Activated T-helper 1 cell treated with anti-CD3 and anti-CD28 coated beads, Interleukin-12 subunit alpha, Interleukin-12 subunit beta, Interleukin-2, Interleukin-4 antibody, amounts not matched to agents 30 ng/mL and 10 ng/mL and 1 ng/mL, durations not matched to agents 14 hours and 24 hours and 36 hours (primary cell): ENCODE measurements around the gene PDSS2. TPM values are rescaled to one million over a fixed set of nuclear protein-coding genes. Genes with fewer than 3 reads are reported as not detected.
"Not testable (repeated sequence)": the region's sequence is repeated elsewhere in the genome, so short reads cannot be mapped to it uniquely, and the experiment has no call there.

ENCODE experiments used
- DNase-seq: peaks from one replicate; pipeline ENCODE4 v3.0.0; 2021; ENCODE audit warnings: low spot score
- H3K27ac Mint-ChIP-seq: one replicate; pipeline ENCODE4 v1.8.0; 2021; ENCODE audit warnings: mild to moderate bottlenecking, mixed read lengths
- H3K27me3 Mint-ChIP-seq: one replicate; pipeline ENCODE4 v1.8.0; 2022; ENCODE audit warnings: mild to moderate bottlenecking, moderate library complexity, mixed read lengths; ENCODE audit not compliant: insufficient read depth
- H3K36me3 Mint-ChIP-seq: one replicate; pipeline ENCODE4 v1.8.0; 2021; ENCODE audit warnings: low read depth, mixed read lengths
- H3K4me1 Mint-ChIP-seq: one replicate; pipeline ENCODE4 v1.8.0; 2021; ENCODE audit warnings: low read depth, mixed read lengths
- H3K4me3 Mint-ChIP-seq: one replicate; pipeline ENCODE4 v1.8.0; 2021; ENCODE audit warnings: mild to moderate bottlenecking, moderate library complexity, mixed read lengths
- H3K9me3 Mint-ChIP-seq: one replicate; pipeline ENCODE4 v1.8.0; 2021; ENCODE audit warnings: mixed read lengths
- intact Hi-C: fragments of 100-400 bp; cut with micrococcal nuclease; formaldehyde crosslinking; loops from one replicate; pipeline ENCODE4 v1.15.1; 2024
- total RNA-seq: library from RNA; stranded (reverse); gene quantifications from 2 replicates; pipeline ENCODE4 v1.2.3, GENCODE V29; 2022

Gene PDSS2
- total RNA-seq, 1 donor from 2014 or later, result 11.8 TPM

DNA sequence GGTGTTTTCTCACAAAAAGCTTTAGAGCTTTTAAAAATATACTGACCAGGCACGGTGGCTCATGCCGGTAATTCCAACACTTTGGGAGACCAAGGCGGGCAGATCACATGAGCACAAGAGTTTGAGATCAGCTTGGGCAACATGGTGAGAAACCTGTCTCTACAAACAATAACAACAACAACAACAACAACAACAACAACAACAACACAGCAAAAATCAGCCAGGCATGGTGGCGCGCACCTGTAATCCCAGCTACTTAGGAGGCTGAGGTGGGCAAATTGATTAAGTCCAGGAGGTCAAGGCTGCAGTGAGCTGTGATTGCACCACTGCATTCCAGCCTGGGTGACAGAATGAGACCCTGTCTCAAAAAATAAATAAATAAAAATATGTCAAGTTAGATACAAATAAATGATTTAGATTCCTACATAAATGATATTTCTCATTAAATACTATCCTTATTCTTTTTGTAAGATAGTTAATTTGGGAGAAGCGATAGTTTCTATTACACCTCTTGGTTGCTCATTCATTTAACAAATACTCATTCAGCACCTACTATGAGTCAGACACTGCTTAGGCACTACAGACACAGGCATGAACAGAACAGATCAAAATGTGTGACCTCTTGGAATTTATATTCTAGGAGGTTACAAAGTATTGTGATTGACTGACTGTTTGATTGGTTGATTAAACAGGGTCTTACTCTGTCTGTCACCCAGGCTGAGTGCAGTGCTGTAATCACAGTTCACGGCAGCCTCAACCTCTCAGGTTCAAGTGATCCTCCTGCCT lies 260.5 kb downstream of the PDSS2 start:
- Mint-ChIP-seq H3K36me3 (no peaks in the 10 kb centered on the region), H3K27ac (no peak overlapping the region), H3K9me3 (no peaks in the 10 kb centered on the region), H3K4me1 (no peaks in the 10 kb centered on the region), H3K4me3 (no peak overlapping the region), H3K27me3 (no peaks in the 10 kb centered on the region)
- no peak for DNase-seq
- intact Hi-C loops, result no loop called here

DNA sequence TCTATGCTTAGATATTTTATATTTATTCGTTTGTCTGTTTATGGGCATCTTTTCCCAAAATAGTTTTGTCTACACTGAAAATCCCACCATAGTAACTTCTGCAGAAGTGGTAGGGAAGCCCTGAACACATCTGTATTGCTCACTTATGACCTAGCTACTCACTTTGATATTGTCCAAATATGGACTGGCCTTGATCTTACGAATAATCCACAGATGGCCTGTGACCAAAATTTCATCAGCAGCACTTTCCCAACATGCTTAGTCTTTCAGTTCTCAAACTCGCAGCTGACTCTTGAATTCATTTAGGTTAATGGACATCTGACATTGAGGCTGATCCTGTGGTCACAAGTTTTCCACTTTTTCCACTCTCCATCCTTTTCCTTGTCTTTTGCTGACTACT lies 263.2 kb downstream of the PDSS2 start:
- Mint-ChIP-seq H3K27me3 (no peaks in the 10 kb centered on the region), H3K4me3 (no peak overlapping the region), H3K27ac (no peak overlapping the region), H3K36me3 (peaks cover 1% of the 10 kb centered on the region), H3K9me3 (no peaks in the 10 kb centered on the region), H3K4me1 (no peaks in the 10 kb centered on the region)
- no peak for DNase-seq
- intact Hi-C loops, result no loop called here

DNA sequence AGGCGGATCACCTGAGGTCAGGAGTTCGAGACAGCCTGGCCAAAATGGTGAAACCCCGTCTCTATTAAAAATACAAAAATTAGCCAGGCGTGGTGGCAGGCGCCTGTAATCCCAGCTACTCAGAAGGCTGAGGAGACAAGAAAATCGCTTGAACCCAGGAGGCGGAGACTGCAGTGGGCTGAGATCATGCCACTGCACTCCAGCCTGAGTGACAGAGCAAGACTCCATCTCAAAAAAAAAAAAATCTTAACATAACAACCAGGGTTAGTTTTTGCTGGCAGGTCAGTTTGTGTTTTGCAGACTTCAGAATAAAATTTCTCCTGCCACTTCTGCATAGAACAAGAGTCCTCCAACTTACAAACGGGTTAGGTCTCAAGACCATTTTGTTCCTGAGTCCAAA lies 264.6 kb downstream of the PDSS2 start:
- H3K4me1 Mint-ChIP-seq, H3K27ac Mint-ChIP-seq, H3K4me3 Mint-ChIP-seq, intact Hi-C loops, H3K27me3 Mint-ChIP-seq, DNase-seq, H3K36me3 Mint-ChIP-seq, H3K9me3 Mint-ChIP-seq: not testable (repeated sequence)

DNA sequence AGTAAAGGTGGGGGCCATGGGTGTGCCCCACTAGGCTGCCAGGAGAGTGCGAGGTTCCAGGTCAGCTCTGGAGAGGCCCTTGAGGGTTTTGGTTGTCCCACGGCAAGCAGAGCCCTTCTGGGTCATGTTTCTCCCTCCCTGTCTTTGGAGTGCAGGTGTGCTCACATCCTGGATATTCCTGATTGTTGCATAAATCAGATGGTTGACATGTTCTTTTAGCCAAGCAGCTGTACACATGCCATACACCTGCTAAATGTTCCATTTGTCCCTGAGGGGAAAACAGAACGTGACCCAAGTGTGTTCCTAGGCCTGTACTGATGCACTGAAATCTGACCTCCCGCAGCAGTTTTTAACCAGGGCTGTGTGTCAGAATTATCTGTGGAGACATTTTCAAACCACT lies 266.5 kb downstream of the PDSS2 start:
- Mint-ChIP-seq H3K27ac (no peak overlapping the region), H3K9me3 (no peaks in the 10 kb centered on the region), H3K27me3 (no peaks in the 10 kb centered on the region), H3K4me1 (no peaks in the 10 kb centered on the region), H3K36me3 (peaks cover 2% of the 10 kb centered on the region), H3K4me3 (no peak overlapping the region)
- DNase-seq, result no peak
- intact Hi-C loops, result no loop called here

DNA sequence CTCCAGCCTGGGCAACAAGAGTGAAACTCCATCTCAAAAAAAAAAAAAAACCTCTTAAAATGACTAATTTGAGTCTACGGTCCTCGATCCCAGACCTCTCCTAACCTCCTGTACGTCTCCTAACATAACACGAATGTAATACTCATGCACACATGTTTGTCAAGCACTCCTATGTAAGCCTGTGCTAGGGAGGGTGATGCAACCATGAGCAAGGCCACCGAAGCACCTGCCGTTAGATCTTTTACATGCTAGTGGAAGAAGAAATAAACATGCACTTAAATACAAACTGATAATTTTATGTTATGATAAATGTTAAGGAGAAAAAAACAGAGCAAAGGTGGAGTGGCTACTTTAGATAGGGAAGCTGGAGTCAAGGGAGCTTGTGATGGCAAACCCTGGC lies 271.7 kb downstream of the PDSS2 start:
- Mint-ChIP-seq H3K4me1 (no peaks in the 10 kb centered on the region), H3K27ac (no peak overlapping the region), H3K27me3 (no peaks in the 10 kb centered on the region), H3K4me3 (no peak overlapping the region), H3K36me3 (peaks cover 2% of the 10 kb centered on the region), H3K9me3 (no peaks in the 10 kb centered on the region)
- intact Hi-C loops, result no loop called here
- DNase-seq, result no peak

DNA sequence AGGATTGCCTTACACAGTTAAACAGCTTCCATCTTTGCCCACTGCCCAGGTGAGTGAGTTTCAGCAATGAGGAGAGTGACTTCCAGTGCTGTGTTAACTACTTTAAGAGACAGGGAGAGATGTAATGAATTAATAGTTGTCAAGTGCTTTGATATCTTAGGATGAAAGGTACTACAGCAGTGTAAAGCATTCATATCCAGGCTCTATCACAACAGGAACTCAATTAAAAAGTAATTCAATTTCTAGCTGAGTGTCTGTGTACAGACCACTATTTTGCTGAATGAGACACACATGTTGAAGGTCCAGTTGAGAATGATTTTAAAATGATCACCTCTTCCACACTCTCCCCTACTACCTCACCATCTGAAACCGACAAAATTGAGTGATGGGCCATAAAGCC lies 273.3 kb downstream of the PDSS2 start:
- no peaks in the 10 kb centered on the region for H3K9me3 Mint-ChIP-seq
- no peaks in the 10 kb centered on the region for H3K27me3 Mint-ChIP-seq
- DNase-seq, result no peak
- H3K4me3 Mint-ChIP-seq, result no peak overlapping the region
- H3K36me3 Mint-ChIP-seq, result peaks cover under 1% of the 10 kb centered on the region
- no peak overlapping the region for H3K27ac Mint-ChIP-seq
- intact Hi-C loops, result no loop called here
- no peaks in the 10 kb centered on the region for H3K4me1 Mint-ChIP-seq

DNA sequence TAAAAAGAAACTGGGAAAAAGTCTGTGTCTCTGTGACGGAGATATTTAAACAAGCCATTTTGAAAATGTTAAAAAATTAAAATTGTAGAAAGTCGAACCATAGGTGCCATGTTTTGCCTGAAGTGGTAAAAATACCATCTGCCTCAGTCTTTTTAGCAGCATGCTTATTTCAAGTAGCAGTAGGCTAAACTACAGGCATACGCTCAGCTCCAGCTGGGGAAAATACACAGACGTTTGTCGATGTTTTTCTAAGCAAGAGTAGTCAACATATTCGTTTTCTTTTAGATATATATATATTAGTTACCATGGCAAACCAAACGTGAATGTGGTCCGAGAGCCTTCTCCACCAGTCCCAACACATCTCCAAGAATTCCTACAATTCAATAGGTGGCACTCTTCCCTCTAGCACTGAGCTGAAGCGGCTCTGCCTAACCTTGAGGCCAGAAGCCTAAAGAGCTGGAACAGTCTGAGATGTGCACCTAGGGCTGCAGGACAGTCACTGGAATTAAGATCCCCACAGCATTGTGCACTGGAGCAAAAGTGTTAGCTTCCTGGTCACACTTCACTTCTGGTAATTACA lies 273.9 kb downstream of the PDSS2 start:
- Mint-ChIP-seq H3K4me1 (no peaks in the 10 kb centered on the region), H3K27ac (no peak overlapping the region), H3K4me3 (no peak overlapping the region), H3K9me3 (no peaks in the 10 kb centered on the region), H3K36me3 (no peaks in the 10 kb centered on the region), H3K27me3 (no peaks in the 10 kb centered on the region)
- intact Hi-C loops, result no loop called here
- DNase-seq, result no peak

DNA sequence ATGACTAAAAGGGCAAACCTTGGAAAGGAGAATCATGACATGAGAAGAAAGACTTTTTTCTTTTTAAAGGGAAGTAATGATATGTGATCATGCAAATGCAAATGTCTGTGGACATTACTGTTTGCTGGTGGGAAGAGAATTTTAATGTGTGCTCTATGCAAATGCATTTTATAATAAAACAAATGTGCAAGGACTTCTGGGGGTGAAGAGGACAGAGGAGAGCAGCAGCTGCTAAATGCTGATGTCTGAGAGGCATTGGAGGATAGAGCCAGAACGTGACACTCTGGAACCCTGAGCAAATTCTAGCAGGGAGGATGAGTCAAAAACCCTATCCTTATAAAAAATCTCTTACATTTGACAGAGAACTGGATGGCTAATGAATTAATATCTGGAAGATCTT lies 274.9 kb downstream of the PDSS2 start:
- H3K36me3 Mint-ChIP-seq, result no peaks in the 10 kb centered on the region

DNA sequence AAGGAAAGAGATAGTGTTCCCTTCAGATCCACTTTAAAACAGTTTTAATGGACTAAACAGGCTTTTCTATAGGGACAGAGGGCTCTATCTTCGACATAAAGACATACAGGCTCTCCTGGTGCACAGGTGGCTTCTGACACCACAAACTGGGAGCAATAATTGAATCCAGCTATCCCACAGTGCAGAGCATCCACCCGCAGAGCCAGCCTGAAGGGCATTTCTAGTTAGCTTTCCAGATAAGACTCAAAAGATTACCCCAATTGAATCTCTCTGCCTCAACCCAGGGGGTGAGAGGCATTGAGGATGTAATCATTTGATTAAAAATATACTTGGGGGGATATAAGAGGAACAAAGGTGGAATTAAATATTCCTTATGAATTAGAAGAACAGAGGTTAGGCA lies 279.3 kb downstream of the PDSS2 start:
- Mint-ChIP-seq H3K4me1 (no peaks in the 10 kb centered on the region), H3K36me3 (no peaks in the 10 kb centered on the region), H3K27me3 (no peaks in the 10 kb centered on the region), H3K27ac (no peak overlapping the region), H3K4me3 (no peak overlapping the region), H3K9me3 (no peaks in the 10 kb centered on the region)
- DNase-seq, result no peak
- intact Hi-C loops, result no loop called here

More for the DNA sequence above, 274.9 kb downstream of the PDSS2 start:
- Mint-ChIP-seq H3K27ac (no peak overlapping the region), H3K9me3 (no peaks in the 10 kb centered on the region), H3K4me1 (no peaks in the 10 kb centered on the region), H3K4me3 (no peak overlapping the region), H3K27me3 (no peaks in the 10 kb centered on the region)
- no peak for DNase-seq
- intact Hi-C loops, result no loop called here

DNA sequence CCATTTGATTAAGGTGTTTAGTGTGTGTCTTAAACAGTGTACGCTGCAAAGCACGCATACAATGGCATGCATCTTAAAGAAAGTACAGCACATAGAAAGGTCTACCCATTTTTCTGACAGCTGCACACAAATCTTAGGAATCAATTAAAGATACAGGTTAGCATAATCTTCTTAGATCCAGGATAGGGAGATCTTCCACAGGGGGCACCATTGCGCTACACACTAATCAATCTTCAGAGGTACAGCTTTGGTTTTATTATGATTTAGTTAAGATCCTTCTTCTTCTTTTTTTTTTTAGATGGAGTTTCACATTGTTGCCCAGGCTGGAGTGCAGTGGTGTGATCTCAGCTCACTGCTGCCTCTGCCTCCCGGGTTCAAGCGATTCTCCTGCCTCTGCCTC lies 280.4 kb downstream of the PDSS2 start:
- H3K27ac Mint-ChIP-seq, result no peak overlapping the region
- H3K9me3 Mint-ChIP-seq, result no peaks in the 10 kb centered on the region
- H3K4me1 Mint-ChIP-seq, result no peaks in the 10 kb centered on the region
- H3K27me3 Mint-ChIP-seq, result no peaks in the 10 kb centered on the region
- DNase-seq, result no peak
- no peaks in the 10 kb centered on the region for H3K36me3 Mint-ChIP-seq
- no peak overlapping the region for H3K4me3 Mint-ChIP-seq
- intact Hi-C loops, result no loop called here

DNA sequence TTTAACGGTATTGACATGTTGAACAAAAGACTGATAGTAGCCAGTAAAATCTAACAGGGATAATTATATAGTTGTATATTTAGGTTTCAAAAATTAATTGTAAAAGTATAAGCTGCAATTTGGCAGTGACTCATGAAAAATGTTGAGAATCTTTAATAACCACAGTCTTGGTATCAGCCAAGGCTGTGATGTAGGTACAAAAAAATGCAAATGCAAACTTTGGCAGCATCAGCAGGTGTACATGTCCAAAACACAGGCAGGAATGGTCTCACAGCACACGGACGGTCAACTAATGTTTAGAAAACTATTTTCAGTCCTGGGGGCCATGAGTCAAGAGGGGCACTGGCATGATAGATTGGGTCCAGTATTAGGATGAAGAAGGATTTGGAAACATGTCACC lies 285.6 kb downstream of the PDSS2 start:
- Mint-ChIP-seq H3K4me1 (no peaks in the 10 kb centered on the region), H3K27me3 (no peaks in the 10 kb centered on the region), H3K9me3 (no peaks in the 10 kb centered on the region), H3K36me3 (no peaks in the 10 kb centered on the region), H3K4me3 (no peak overlapping the region), H3K27ac (no peak overlapping the region)
- intact Hi-C loops, result no loop called here
- DNase-seq, result no peak

DNA sequence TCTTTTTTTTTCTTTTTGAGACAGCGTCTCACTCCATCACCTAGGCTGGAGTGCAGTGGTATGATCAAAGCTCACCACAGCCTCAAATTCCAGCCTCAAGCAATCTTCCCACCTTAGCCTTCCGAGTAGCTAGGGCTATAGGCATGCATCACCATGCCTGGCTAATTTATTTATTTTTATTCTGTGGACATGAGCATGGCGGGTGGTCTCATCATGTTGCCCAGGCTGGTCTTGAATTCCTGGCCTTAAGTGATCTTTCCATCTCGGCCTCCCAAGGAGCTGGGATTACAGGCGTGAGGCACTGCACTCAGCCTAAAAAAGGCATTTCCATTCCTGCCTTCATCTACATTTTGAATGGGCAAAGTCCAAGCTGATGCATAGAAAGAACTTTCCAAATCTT lies 287.9 kb downstream of the PDSS2 start:
- H3K27ac Mint-ChIP-seq, result no peak overlapping the region
- H3K36me3 Mint-ChIP-seq, result no peaks in the 10 kb centered on the region
- no peaks in the 10 kb centered on the region for H3K4me1 Mint-ChIP-seq
- H3K4me3 Mint-ChIP-seq, result no peak overlapping the region
- H3K27me3 Mint-ChIP-seq, result no peaks in the 10 kb centered on the region
- no peak for DNase-seq
- H3K9me3 Mint-ChIP-seq, result no peaks in the 10 kb centered on the region
- intact Hi-C loops, result no loop called here

DNA sequence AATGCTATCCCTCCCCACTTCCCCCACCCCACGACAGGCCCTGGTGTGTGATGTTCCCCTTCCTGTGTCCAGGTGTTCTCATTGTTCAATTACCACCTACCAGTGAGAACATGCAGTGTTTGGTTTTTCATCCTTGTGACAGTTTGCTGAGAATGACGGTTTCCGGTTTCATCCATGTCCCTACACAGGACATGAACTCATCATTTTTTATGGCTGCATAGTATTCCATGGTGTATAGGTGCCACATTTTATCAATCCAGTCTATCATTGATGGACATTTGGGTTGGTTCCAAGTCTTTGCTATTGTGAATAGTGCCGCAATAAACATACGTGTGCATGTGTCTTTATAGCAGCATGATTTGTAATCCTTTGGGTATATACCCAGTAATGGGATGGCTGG lies 295.1 kb downstream of the PDSS2 start:
- H3K27ac Mint-ChIP-seq, H3K9me3 Mint-ChIP-seq, H3K4me3 Mint-ChIP-seq, H3K4me1 Mint-ChIP-seq, DNase-seq, H3K36me3 Mint-ChIP-seq, intact Hi-C loops, H3K27me3 Mint-ChIP-seq: not testable (repeated sequence)

DNA sequence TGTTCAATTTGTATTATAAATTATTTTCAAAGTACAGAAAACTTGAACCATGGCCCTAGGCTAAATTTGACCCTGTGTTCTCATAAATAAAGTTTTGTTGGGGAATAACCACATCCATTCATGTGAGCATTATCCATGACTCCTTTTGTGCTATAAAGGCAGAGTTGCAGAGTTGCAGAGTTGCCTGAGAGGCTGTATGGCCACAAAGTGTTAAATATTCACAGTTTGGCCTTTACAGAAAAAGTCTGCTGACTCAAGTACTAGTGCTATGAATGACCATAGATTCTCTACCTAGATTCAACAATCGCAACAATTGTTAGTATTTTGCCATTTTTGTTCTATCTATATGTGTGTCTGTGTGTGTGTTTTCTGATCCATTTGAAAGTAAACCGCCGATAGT lies 297.8 kb downstream of the PDSS2 start:
- intact Hi-C loops, result no loop called here
- no peak overlapping the region for H3K27ac Mint-ChIP-seq
- no peaks in the 10 kb centered on the region for H3K36me3 Mint-ChIP-seq
- H3K9me3 Mint-ChIP-seq, result no peaks in the 10 kb centered on the region
- no peaks in the 10 kb centered on the region for H3K27me3 Mint-ChIP-seq
- H3K4me3 Mint-ChIP-seq, result no peak overlapping the region
- no peaks in the 10 kb centered on the region for H3K4me1 Mint-ChIP-seq
- no peak for DNase-seq
